Measurements from ENCODE around the gene CDK16.

The CDK16 gene

GRCh38 chrX:47218280-47218919 is at the start of gene CDK16:
Gene CDK16 (plus strand): TSS chrX:47218681. CDS start chrX:47223558, 4,877 bp downstream.
- peak; percentile 72 for DNase-seq

- DNase-seq = no peak
Observed at GRCh38 chrX:47169273-47169672, 49.2 kb upstream of the CDK16 start.

- peak; percentile 6 for DNase-seq
Observed at GRCh38 chrX:47169726-47170515, 48.6 kb upstream of the CDK16 start.

GRCh38 chrX:47170861-47171692 is 47.4 kb upstream of the CDK16 start:
- no peak for DNase-seq

- no peak for DNase-seq
Observed at GRCh38 chrX:47171996-47172395, 46.5 kb upstream of the CDK16 start.

- DNase-seq = no peak
Observed at GRCh38 chrX:47172549-47172948, 45.9 kb upstream of the CDK16 start.

GRCh38 chrX:47172971-47173792 is 45.3 kb upstream of the CDK16 start:
- no peak for DNase-seq

GRCh38 chrX:47174376-47174775 is 44.1 kb upstream of the CDK16 start:
- DNase-seq = no peak

GRCh38 chrX:47174846-47175587 is 43.5 kb upstream of the CDK16 start:
- no peak for DNase-seq

- DNase-seq = no peak
Observed at GRCh38 chrX:47175588-47175980, 42.9 kb upstream of the CDK16 start.

- no peak for DNase-seq
Observed at GRCh38 chrX:47176101-47176740, 42.3 kb upstream of the CDK16 start.

- no peak for DNase-seq
Observed at GRCh38 chrX:47177079-47177478, 41.4 kb upstream of the CDK16 start.

GRCh38 chrX:47178337-47178736 is 40.1 kb upstream of the CDK16 start:
- no peak for DNase-seq

GRCh38 chrX:47179221-47179927 is 39.1 kb upstream of the CDK16 start:
- DNase-seq = peak; percentile 70

- DNase-seq = no peak
Observed at GRCh38 chrX:47179928-47180255, 38.6 kb upstream of the CDK16 start.

- DNase-seq = no peak
Observed at GRCh38 chrX:47180346-47180745, 38.1 kb upstream of the CDK16 start.

- no peak for DNase-seq
Observed at GRCh38 chrX:47181301-47181700, 37.2 kb upstream of the CDK16 start.

- DNase-seq = no peak
Observed at GRCh38 chrX:47182106-47182700, 36.3 kb upstream of the CDK16 start.

- no peak for DNase-seq
Observed at GRCh38 chrX:47184486-47184885, 34.0 kb upstream of the CDK16 start.

- DNase-seq = no peak
Observed at GRCh38 chrX:47185241-47185640, 33.2 kb upstream of the CDK16 start.
